ENCODE results near the gene DOCK6. TPM values are rescaled to one million over a fixed set of nuclear protein-coding genes. Genes with fewer than 3 reads are reported as not detected.

DOCK6 gene
- total RNA-seq, 1 experiment from 2014 or later, result 82.4 TPM

GRCh38 chr19:11187441-11187840 is 74.9 kb downstream of the DOCK6 start:
- intact Hi-C loops (cut with micrococcal nuclease), result no loop called here
- H3K4me1 ChIP-seq (ENCODE audit: control insufficient read depth in 1 of 2, insufficient read depth in 2 of 2, low read length in 2 of 2), result peaks cover 13% of the 10 kb centered on the region in 2 experiments; a peak in 3 of 4 replicates
- no peak overlapping the region for H2AFZ ChIP-seq (ENCODE audit: low read depth, low read length, poor library complexity, severe bottlenecking)
- H3K9me2 ChIP-seq (ENCODE audit: insufficient read depth), result no peaks in the 10 kb centered on the region
- no peaks in the 10 kb centered on the region for H4K20me1 ChIP-seq (ENCODE audit: insufficient read depth)
- no peak for DNase-seq (ENCODE audit: low read depth, low spot score)
- RAD21 ChIA-PET (ENCODE audit: low non-redundant PET in 1 of 2, low total read pairs in 2 of 2, uncharacterized antibody in 2 of 2, unreplicated experiment in 2 of 2), result no interaction called here
- peaks cover 0 to 8% of the 10 kb centered on the region in 2 experiments; a peak in 1 of 4 replicates for H3K36me3 ChIP-seq (ENCODE audit: control insufficient read depth in 1 of 2, insufficient read depth in 2 of 2, low read length in 2 of 2)
- no TSS peak for BruUV-seq (replicated peaks)
- no peaks in the 10 kb centered on the region for H3K9me3 ChIP-seq (ENCODE audit: control insufficient read depth in 1 of 2, insufficient read depth in 1 of 2, low read depth in 1 of 2, low read length in 2 of 2)
- no peak for TF ChIP-seq SIN3A (IDR thresholded peaks at IDR 0.05; ENCODE audit: low read depth)
- TF ChIP-seq EZH2phosphoT487 (IDR thresholded peaks at IDR 0.05; ENCODE audit: borderline replicate concordance), result no peak
- no peak for TF ChIP-seq ELF1 (IDR thresholded peaks at IDR 0.05; ENCODE audit: borderline replicate concordance, low read depth)
- no peak for TF ChIP-seq EGR1 (IDR thresholded peaks at IDR 0.05; ENCODE audit: low read depth)
- no peak for TF ChIP-seq ZFX (IDR thresholded peaks at IDR 0.05)
- no peak for TF ChIP-seq SRF (IDR thresholded peaks at IDR 0.05; ENCODE audit: low read depth)
- no peak for TF ChIP-seq SP1 (IDR thresholded peaks at IDR 0.05; ENCODE audit: low read depth)
- TF ChIP-seq CTCF (IDR thresholded peaks at IDR 0.05 in 2 of 3, conservative IDR thresholded peaks at IDR 0.05 in 1 of 3; ENCODE audit: borderline replicate concordance in 1 of 3, insufficient read depth in 1 of 3, low read depth in 2 of 3, low read length in 2 of 3), result no peak
- H3K79me2 ChIP-seq (ENCODE audit: insufficient read depth, low read length), result no peaks in the 10 kb centered on the region
- no peak overlapping the region for H3K4me3 ChIP-seq (replicated peaks in 1 of 2; ENCODE audit: low read depth in 1 of 2, low read length in 2 of 2)
- ATAC-seq, result no peak
- no peak overlapping the region for H3K9ac ChIP-seq (ENCODE audit: low read length)
- POLR2A ChIA-PET, result no interaction called here
- no peak overlapping the region for H3K27ac ChIP-seq (ENCODE audit: low read depth, low read length)
- CTCF ChIA-PET, result no interaction called here
- no peaks in the 10 kb centered on the region for H3K27me3 ChIP-seq (ENCODE audit: insufficient read depth, low read length)
- no peak overlapping the region for H3K4me2 ChIP-seq (ENCODE audit: low read length)

GRCh38 chr19:11182994-11183393 is 79.3 kb downstream of the DOCK6 start:
- ChIA-PET CTCF (no interaction called here), POLR2A (no interaction called here), RAD21 (ENCODE audit: low non-redundant PET in 1 of 2, low total read pairs in 2 of 2, uncharacterized antibody in 2 of 2, unreplicated experiment in 2 of 2) (no interaction called here)
- H4K20me1 ChIP-seq (ENCODE audit: insufficient read depth), result no peaks in the 10 kb centered on the region
- H3K27ac ChIP-seq (ENCODE audit: low read depth, low read length), result no peak overlapping the region
- peaks cover 0 to 3% of the 10 kb centered on the region in 2 experiments; a peak in 1 of 4 replicates for H3K4me1 ChIP-seq (ENCODE audit: control insufficient read depth in 1 of 2, insufficient read depth in 2 of 2, low read length in 2 of 2)
- H3K79me2 ChIP-seq (ENCODE audit: insufficient read depth, low read length), result no peaks in the 10 kb centered on the region
- DNase-seq (ENCODE audit: low read depth, low spot score) (no peak), ATAC-seq (no peak)
- no peak overlapping the region for H2AFZ ChIP-seq (ENCODE audit: low read depth, low read length, poor library complexity, severe bottlenecking)
- no peaks in the 10 kb centered on the region for H3K9me3 ChIP-seq (ENCODE audit: control insufficient read depth in 1 of 2, insufficient read depth in 1 of 2, low read depth in 1 of 2, low read length in 2 of 2)
- no peak overlapping the region for H3K4me2 ChIP-seq (ENCODE audit: low read length)
- intact Hi-C loops (cut with micrococcal nuclease), result no loop called here
- no peak overlapping the region for H3K4me3 ChIP-seq (replicated peaks in 1 of 2; ENCODE audit: low read depth in 1 of 2, low read length in 2 of 2)
- no TSS peak for BruUV-seq (replicated peaks)
- H3K9me2 ChIP-seq (ENCODE audit: insufficient read depth), result no peaks in the 10 kb centered on the region
- H3K36me3 ChIP-seq (ENCODE audit: control insufficient read depth in 1 of 2, insufficient read depth in 2 of 2, low read length in 2 of 2), result peaks cover 0 to 4% of the 10 kb centered on the region in 2 experiments; a peak in 2 of 4 replicates
- TF ChIP-seq EZH2 (IDR thresholded peaks at IDR 0.05) (no peak), RAD21 (IDR thresholded peaks at IDR 0.05; ENCODE audit: low read depth) (no peak), ELF1 (IDR thresholded peaks at IDR 0.05; ENCODE audit: borderline replicate concordance, low read depth) (no peak), CBX3 (IDR thresholded peaks at IDR 0.05; ENCODE audit: low read depth) (0 out of 2 replicates have a peak, but pooled peaks have one; percentile 32), CTCF (IDR thresholded peaks at IDR 0.05 in 2 of 3, conservative IDR thresholded peaks at IDR 0.05 in 1 of 3; ENCODE audit: borderline replicate concordance in 1 of 3, insufficient read depth in 1 of 3, low read depth in 2 of 3, low read length in 2 of 3) (no peak)
- H3K9ac ChIP-seq (ENCODE audit: low read length), result no peak overlapping the region
- no peaks in the 10 kb centered on the region for H3K27me3 ChIP-seq (ENCODE audit: insufficient read depth, low read length)
